Neural progenitor cell (in vitro differentiated cells): ENCODE results near the gene PLEKHG5.

Source experiments
- CTCF ChIP-seq: fragments of 200-600 bp; sonication (generic); IDR thresholded peaks from 2 replicates; pipeline ENCODE4 v1.5.1; 2017; ENCODE audit warnings: antibody characterized with exemption, mild to moderate bottlenecking
- EZH2 ChIP-seq: fragments of 200-600 bp; sonication (generic); IDR thresholded peaks from 2 replicates; pipeline ENCODE4 v1.6.1; 2017; ENCODE audit warnings: antibody characterized with exemption, mild to moderate bottlenecking, moderate library complexity

- no peak for TF ChIP-seq CTCF
- TF ChIP-seq EZH2, result no peak
Measured at GRCh38 chr1:6495041-6495441, 3.6 kb upstream of the PLEKHG5 start.
